ENCODE measurements around the gene TAS1R1. TPM values are rescaled to one million over a fixed set of nuclear protein-coding genes. Genes with fewer than 3 reads are reported as not detected.
A peak's percentile ranks its signal among the peaks of the same experiment; 100 is the strongest.

TAS1R1 gene
- total RNA-seq, 1 experiment from 2014 or later: 0.10 TPM

DNA sequence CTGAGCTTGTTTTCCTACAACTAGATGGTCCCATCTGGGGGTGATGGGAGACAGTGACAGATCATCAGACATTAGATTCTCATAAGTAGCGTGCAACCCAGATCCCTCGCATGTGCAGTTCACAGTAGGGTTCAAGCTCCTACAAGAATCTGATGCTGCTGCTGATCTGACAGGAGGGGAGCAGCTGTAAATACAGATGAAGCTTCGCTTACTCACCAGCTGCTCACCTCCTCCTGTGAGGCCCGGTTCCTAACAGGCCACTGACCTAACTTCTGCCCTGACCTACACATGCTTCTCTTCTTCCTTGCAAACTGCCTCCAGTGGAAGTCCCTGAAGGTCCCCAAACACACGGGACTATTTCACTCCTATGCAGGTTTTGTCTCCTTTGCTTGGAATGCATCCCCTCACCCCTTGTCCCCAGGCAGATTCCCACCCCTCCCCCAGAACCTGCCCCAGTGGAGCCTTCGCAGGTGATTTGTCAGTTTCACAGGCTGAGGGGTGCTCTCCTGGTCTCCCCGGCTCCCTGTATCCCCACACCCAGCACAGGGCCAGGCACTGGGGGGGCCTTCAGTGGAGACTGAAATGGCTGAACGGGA lies 19.0 kb downstream of the TAS1R1 start:
- peak; percentile 58 for DNase-seq
- H3K4me3 ChIP-seq (ENCODE audit: insufficient read depth, low read depth, low read length): no peak overlapping the region
- H3K27me3 ChIP-seq (ENCODE audit: control insufficient read depth, insufficient read depth, low read length): peaks cover 8% of the 10 kb centered on the region; the same call in 1 of the 2 replicates
- H3K36me3 ChIP-seq (replicated peaks; ENCODE audit: control insufficient read depth, insufficient read depth, low read length): no peaks in the 10 kb centered on the region

DNA sequence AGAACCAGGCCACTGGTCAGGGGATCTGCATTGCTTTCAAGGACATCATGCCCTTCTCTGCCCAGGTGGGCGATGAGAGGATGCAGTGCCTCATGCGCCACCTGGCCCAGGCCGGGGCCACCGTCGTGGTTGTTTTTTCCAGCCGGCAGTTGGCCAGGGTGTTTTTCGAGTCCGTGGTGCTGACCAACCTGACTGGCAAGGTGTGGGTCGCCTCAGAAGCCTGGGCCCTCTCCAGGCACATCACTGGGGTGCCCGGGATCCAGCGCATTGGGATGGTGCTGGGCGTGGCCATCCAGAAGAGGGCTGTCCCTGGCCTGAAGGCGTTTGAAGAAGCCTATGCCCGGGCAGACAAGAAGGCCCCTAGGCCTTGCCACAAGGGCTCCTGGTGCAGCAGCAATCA lies 19.7 kb downstream of the TAS1R1 start:
- peak; percentile 43 for DNase-seq
- Histone ChIP-seq H3K27me3 (ENCODE audit: control insufficient read depth, insufficient read depth, low read length) (peaks cover 6% of the 10 kb centered on the region; the same call in 1 of the 2 replicates), H3K36me3 (replicated peaks; ENCODE audit: control insufficient read depth, insufficient read depth, low read length) (no peaks in the 10 kb centered on the region)

DNA sequence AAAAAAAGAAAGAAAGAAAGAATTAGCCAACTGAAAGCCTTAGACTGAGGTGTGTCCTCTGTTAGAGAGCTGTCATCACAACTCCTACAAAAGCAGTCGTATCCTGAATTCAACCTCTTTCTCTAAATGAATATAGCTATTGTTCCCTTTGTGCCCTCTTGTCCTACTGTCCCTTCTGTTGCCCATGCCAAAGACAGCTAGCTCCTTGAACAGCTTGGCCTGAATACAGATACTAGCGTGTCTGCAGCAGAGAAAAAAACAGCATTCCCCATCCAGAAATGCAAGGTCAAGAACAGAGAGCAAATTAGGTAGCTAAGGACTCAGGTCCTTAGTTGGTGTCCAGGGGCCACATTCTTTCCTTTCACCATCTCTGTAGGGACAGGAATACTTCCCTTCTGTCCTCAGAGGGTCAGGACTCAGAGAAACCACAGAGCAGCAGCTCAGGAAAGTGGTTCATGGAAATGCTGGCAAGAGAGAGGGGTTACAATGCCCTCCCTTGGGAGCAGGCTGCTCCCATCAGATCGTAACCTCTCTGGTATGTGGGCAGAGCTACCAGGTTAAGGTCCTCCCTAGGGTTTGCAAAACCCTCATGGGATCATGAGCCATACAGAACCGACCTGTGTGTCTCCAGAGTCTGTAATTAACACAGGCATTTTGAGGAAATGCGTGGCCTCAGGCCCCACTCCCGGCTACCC lies 22.9 kb downstream of the TAS1R1 start:
- Histone ChIP-seq H3K4me3 (ENCODE audit: insufficient read depth, low read depth, low read length) (no peak overlapping the region), H3K27me3 (ENCODE audit: control insufficient read depth, insufficient read depth, low read length) (no peaks in the 10 kb centered on the region), H3K36me3 (replicated peaks; ENCODE audit: control insufficient read depth, insufficient read depth, low read length) (no peaks in the 10 kb centered on the region; the same call in none of the 2 replicates)
- peak; percentile 41 for DNase-seq

More for the DNA sequence above, 19.7 kb downstream of the TAS1R1 start:
- H3K4me3 ChIP-seq (ENCODE audit: insufficient read depth, low read depth, low read length): no peak overlapping the region

DNA sequence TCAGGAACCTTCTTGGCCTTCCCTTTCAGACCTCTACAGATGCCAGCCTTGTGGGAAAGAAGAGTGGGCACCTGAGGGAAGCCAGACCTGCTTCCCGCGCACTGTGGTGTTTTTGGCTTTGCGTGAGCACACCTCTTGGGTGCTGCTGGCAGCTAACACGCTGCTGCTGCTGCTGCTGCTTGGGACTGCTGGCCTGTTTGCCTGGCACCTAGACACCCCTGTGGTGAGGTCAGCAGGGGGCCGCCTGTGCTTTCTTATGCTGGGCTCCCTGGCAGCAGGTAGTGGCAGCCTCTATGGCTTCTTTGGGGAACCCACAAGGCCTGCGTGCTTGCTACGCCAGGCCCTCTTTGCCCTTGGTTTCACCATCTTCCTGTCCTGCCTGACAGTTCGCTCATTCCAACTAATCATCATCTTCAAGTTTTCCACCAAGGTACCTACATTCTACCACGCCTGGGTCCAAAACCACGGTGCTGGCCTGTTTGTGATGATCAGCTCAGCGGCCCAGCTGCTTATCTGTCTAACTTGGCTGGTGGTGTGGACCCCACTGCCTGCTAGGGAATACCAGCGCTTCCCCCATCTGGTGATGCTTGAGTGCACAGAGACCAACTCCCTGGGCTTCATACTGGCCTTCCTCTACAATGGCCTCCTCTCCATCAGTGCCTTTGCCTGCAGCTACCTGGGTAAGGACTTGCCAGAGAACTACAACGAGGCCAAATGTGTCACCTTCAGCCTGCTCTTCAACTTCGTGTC lies 23.7 kb downstream of the TAS1R1 start:
- DNase-seq: peak; percentile 60
- H3K27me3 ChIP-seq (ENCODE audit: control insufficient read depth, insufficient read depth, low read length): no peaks in the 10 kb centered on the region
- no peak overlapping the region for H3K4me3 ChIP-seq (ENCODE audit: insufficient read depth, low read depth, low read length)
- H3K36me3 ChIP-seq (replicated peaks; ENCODE audit: control insufficient read depth, insufficient read depth, low read length): no peaks in the 10 kb centered on the region; the same call in none of the 2 replicates

DNA sequence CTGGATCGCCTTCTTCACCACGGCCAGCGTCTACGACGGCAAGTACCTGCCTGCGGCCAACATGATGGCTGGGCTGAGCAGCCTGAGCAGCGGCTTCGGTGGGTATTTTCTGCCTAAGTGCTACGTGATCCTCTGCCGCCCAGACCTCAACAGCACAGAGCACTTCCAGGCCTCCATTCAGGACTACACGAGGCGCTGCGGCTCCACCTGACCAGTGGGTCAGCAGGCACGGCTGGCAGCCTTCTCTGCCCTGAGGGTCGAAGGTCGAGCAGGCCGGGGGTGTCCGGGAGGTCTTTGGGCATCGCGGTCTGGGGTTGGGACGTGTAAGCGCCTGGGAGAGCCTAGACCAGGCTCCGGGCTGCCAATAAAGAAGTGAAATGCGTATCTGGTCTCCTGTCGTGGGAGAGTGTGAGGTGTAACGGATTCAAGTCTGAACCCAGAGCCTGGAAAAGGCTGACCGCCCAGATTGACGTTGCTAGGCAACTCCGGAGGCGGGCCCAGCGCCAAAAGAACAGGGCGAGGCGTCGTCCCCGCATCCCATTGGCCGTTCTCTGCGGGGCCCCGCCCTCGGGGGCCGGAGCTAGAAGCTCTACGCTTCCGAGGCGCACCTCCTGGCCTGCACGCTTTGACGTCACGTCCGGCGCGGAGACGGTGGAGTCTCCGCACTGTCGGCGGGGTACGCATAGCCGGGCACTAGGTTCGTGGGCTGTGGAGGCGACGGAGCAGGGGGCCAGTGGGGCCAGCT lies 24.4 kb downstream of the TAS1R1 start, which contains the start of gene ZBTB48:
ZBTB48 (plus strand) TSS at position 621 of the 745 bp plus-strand sequence. CDS start 616 bp downstream, outside the sequence.
- DNase-seq: peak; percentile 100
- peak within 1 kb of the TSS; percentile 97 for H3K4me3 ChIP-seq (ENCODE audit: insufficient read depth, low read depth, low read length)
- no peaks in the 10 kb centered on the region; the same call in none of the 2 replicates for H3K36me3 ChIP-seq (replicated peaks; ENCODE audit: control insufficient read depth, insufficient read depth, low read length)
- H3K27me3 ChIP-seq (ENCODE audit: control insufficient read depth, insufficient read depth, low read length): no peaks in the 10 kb centered on the region

DNA sequence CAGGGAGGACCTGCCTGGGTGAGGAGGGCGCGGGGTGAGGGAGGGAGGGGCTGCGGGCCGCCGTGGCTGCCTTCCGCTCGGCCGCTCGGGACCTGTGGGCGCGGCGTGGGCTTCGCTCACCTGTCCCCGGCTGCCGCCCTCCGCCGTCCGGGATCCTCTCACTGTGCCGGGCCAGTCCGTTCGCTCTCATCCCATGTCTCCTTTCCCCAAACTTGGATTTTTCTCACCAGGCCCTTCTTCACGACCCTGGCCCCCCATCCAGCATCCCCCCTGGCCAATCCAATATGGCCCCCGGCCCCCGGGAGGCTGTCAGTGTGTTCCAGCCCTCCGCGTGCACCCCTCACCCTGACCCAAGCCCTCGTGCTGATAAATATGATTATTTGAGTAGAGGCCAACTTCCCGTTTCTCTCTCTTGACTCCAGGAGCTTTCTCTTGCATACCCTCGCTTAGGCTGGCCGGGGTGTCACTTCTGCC lies 25.0 kb downstream of the TAS1R1 start:
- DNase-seq: no peak
- peak overlapping the region; percentile 97 for H3K4me3 ChIP-seq (ENCODE audit: insufficient read depth, low read depth, low read length)
- no peaks in the 10 kb centered on the region for H3K27me3 ChIP-seq (ENCODE audit: control insufficient read depth, insufficient read depth, low read length)
- no peaks in the 10 kb centered on the region; the same call in none of the 2 replicates for H3K36me3 ChIP-seq (replicated peaks; ENCODE audit: control insufficient read depth, insufficient read depth, low read length)

DNA sequence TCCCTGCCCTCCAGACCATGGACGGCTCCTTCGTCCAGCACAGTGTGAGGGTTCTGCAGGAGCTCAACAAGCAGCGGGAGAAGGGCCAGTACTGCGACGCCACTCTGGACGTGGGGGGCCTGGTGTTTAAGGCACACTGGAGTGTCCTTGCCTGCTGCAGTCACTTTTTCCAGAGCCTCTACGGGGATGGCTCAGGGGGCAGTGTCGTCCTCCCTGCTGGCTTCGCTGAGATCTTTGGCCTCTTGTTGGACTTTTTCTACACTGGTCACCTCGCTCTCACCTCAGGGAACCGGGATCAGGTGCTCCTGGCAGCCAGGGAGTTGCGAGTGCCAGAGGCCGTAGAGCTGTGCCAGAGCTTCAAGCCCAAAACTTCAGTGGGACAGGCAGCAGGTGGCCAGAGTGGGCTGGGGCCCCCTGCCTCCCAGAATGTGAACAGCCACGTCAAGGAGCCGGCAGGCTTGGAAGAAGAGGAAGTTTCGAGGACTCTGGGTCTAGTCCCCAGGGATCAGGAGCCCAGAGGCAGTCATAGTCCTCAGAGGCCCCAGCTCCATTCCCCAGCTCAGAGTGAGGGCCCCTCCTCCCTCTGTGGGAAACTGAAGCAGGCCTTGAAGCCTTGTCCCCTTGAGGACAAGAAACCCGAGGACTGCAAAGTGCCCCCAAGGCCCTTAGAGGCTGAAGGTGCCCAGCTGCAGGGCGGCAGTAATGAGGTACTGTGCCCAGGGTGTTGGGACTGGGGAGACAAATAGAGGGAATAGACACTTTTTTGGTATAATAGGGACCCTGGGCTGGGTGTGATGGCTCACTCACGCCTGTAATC lies 25.7 kb downstream of the TAS1R1 start:
- no peaks in the 10 kb centered on the region; the same call in none of the 2 replicates for H3K36me3 ChIP-seq (replicated peaks; ENCODE audit: control insufficient read depth, insufficient read depth, low read length)
- peak; percentile 71 for DNase-seq

DNA sequence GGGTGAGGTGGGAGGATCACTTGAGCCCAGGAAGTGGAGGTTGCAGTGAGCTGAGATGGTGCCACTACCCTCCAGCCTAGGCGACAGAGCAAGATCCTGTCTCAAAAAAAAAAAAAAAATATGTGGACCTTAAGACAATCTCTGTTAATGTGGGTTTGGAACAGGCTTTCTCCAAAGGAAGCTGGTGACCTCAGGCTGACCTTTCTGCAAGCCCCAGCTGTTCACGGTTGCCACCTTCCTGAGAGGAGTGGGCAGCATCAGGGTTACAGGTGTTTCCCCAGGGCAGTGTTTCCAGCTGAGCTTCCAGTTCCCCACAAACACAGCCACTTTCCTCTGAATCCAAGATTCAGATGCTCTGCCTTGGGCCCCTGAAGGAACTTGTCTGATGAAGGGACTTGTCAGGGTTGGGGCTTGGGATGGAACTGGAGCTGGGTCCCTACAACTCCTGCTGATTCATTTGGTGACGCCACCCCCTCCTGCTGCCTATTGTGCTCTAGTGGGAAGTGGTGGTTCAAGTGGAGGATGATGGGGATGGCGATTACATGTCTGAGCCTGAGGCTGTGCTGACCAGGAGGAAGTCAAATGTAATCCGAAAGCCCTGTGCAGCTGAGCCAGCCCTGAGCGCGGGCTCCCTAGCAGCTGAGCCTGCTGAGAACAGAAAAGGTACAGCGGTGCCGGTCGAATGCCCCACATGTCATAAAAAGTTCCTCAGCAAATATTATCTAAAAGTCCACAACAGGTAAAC lies 26.6 kb downstream of the TAS1R1 start:
- Histone ChIP-seq H3K27me3 (ENCODE audit: control insufficient read depth, insufficient read depth, low read length) (no peaks in the 10 kb centered on the region), H3K36me3 (replicated peaks; ENCODE audit: control insufficient read depth, insufficient read depth, low read length) (no peaks in the 10 kb centered on the region; the same call in none of the 2 replicates), H3K4me3 (ENCODE audit: insufficient read depth, low read depth, low read length) (no peak overlapping the region)
- DNase-seq: no peak

More for the DNA sequence above, 25.7 kb downstream of the TAS1R1 start:
- Histone ChIP-seq H3K4me3 (ENCODE audit: insufficient read depth, low read depth, low read length) (peak overlapping the region; percentile 97), H3K27me3 (ENCODE audit: control insufficient read depth, insufficient read depth, low read length) (no peaks in the 10 kb centered on the region)

DNA sequence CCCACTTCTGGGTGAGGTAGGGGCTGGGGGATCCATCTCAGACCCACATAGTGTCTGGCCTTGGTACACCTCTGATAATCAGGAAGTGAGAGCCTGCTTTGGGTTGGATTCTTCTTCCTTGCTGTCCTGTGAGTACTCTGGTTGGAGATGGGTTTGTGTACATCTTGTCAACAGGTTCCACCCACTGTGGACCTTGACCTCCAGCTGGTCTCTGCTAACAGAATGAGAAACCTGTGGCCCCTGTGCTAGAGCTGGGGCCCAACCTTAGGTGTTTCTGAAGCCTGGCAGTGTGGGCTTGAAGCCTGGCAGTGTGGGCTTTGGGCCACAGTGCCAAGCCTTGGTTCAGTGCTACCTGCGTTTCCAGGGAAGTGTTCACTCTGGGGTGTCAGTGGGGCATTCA lies 27.3 kb downstream of the TAS1R1 start:
- Histone ChIP-seq H3K36me3 (replicated peaks; ENCODE audit: control insufficient read depth, insufficient read depth, low read length) (no peaks in the 10 kb centered on the region; the same call in none of the 2 replicates), H3K27me3 (ENCODE audit: control insufficient read depth, insufficient read depth, low read length) (no peaks in the 10 kb centered on the region), H3K4me3 (ENCODE audit: insufficient read depth, low read depth, low read length) (no peak overlapping the region)
- DNase-seq: no peak

DNA sequence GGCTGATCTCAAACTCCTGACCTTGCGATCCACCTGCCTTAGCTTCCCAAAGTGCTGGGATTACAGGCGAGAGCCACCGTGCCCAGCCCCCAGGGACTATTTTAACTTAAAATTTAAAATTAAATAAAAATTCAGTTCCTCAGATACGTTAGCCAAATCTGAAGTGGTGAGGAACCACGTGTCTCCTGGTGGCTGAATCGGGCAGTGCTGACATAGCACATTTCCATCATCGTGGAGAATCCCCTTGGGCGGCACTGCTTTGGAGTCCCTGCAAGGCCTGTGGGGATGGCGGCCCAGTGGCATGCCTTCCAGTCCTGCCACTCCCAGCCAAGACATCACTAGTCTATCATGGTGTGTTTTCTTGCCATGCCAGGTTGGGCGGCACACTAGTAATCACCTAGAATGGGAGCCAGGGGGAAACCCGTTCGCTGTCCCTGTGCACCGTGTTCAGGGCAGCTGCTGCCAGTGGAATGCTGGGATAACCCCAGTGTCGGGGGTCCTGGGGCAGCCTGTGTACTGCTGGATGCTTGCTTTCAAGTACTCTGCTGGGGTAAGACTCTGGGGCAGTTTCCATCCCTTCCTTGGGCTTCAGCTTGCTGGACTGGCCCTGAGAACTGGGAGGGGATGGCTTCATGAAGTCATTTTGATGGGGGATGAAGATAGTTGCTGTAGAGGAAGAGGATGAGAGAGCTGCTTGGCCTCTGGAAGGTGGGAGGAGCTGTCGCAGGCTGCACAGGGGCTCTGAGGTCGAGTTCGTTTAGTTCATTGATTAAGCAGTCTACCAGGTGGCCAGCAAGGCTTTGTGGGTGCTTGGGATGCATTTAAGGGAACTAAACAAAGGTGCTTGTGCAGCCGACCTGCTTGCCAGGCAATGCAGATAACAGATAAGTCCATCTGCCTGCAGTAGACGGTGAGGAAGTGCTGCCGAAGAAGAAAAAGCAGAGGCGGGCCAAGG lies 29.3 kb downstream of the TAS1R1 start:
- peak; percentile 69 for DNase-seq
- H3K4me3 ChIP-seq (ENCODE audit: insufficient read depth, low read depth, low read length): no peak overlapping the region
- peaks cover 4% of the 10 kb centered on the region for H3K36me3 ChIP-seq (replicated peaks; ENCODE audit: control insufficient read depth, insufficient read depth, low read length)
- H3K27me3 ChIP-seq (ENCODE audit: control insufficient read depth, insufficient read depth, low read length): no peaks in the 10 kb centered on the region

DNA sequence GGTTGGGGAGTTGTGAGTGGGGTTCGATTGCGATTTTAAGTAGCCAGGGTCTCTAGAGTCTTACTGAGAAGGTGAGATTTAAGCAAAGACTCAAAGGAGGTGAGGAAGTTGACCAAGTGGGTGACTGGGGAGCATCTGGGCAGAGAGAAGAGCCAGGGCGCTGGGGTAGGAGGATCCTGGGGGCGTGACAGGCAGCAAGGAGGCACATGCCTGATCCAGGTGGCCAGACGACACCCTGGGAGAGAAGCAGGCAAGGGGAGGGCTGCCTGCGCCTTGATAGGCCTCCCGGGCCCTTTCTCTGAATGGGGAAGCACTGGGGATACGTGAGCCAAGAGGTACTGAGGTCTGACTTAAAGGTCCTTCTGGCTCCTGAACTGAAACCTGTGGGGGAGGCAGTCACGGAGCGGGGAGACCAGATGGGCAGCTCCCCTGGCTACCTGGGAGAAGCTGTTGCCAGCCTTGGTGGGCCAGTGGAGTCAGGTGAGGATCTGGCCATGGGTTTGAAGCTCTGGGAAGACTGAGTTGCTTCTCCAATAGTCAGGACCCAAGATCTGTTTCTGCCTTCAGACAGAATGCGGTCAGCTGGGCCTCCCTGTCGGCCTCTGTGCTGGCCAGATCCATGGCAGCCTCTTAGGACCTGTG lies 30.1 kb downstream of the TAS1R1 start:
- H3K27me3 ChIP-seq (ENCODE audit: control insufficient read depth, insufficient read depth, low read length): no peaks in the 10 kb centered on the region
- H3K36me3 ChIP-seq (replicated peaks; ENCODE audit: control insufficient read depth, insufficient read depth, low read length): peaks cover 5% of the 10 kb centered on the region
- no peak overlapping the region for H3K4me3 ChIP-seq (ENCODE audit: insufficient read depth, low read depth, low read length)
- DNase-seq: peak; percentile 61

DNA sequence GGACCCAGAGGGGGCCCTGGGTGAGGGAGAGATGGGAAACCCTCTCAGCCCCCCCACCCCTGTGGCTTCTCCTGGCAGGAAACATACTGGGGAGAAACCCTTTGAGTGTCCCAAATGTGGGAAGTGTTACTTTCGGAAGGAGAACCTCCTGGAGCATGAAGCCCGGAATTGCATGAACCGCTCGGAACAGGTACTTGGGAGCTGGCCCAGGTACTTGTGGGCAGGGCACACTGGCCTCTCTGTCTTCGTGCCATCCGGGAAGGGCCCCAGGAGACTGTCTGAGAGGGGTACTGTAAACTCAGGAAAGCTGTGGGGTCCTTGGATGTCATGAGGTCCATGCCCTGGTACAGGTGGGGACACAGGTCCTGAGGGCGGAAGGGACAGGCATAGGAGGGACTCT lies 30.7 kb downstream of the TAS1R1 start:
- Histone ChIP-seq H3K27me3 (ENCODE audit: control insufficient read depth, insufficient read depth, low read length) (no peaks in the 10 kb centered on the region), H3K36me3 (replicated peaks; ENCODE audit: control insufficient read depth, insufficient read depth, low read length) (peaks cover 5% of the 10 kb centered on the region), H3K4me3 (ENCODE audit: insufficient read depth, low read depth, low read length) (no peak overlapping the region)
- no peak for DNase-seq
